CD4-positive, alpha-beta T cell treated with Interleukin-17A for 1 hour (primary cell): Measurements from ENCODE around the gene OXSM.

ENCODE experiments used
- DNase-seq: peaks from one replicate; pipeline ENCODE4 v3.0.0-alpha.2; 2020

OXSM gene

DNA sequence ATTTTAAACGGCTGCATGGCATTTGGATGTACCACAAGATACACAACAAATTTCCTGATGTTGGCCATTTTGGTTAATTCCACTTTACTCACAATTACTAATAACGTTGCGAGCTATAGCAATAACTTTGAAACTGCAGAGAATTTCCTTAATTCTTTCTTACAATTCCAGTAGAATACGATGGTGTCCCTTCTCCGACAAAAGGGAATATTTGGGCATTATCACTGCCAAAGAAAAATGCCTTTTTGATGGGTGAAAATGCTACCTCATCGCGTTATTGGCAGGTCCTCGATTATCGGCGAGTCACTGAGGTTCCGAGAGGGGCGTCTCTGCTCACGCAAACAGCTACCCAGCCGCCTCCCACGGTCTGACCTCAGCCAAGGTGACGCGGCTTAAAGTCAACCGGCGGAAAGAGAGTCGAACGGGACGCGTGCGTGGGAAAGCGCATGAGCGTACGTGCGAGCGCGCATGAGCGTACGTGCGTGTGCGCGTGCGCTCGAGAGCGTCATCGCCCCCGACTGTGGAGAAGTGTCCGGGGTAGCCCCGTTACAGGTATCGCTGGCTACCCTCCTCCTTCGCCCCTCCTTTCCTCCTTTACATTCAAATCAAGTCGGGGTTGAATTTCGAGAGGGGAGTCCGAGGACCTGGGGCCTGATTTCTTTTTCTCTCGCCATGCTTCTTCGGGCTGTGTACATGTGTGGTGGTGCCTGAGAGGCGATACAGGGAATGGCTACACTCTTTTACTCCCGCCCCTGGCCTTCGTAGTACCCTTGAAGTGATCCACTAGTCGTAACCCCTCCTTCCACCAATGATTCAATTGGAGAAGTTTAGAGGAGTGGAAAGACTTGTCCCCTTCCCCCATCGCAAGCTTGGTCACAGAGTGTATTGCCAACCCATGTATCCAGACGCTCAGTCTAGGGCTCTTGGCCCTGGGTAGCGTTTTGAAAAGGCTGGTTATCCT is at the start of gene OXSM:
TSS of gene OXSM (plus strand) at position 495 of the 961 bp plus-strand sequence. CDS start 931 bp downstream, outside the sequence.
- peak; percentile 94 for DNase-seq

DNA sequence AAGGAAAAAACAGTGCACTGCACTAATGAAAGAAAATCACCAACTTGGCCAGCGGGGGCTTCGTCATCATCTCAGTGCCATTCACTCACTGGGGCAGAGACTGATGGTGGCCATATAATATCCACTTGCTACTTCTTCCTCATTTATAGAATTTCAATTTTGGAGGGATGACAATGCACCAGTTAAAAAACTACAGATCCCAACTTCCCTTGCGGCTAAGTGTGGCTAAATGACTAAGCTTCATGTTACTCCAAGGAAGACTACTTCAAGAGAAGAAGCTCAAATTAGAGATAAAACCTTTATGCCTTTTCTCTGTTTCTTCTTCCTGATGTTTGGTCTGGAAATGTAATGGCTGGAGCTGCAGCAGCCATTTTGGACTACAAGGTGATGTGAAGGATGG is 45.4 kb upstream of the OXSM start:
- DNase-seq: no peak

DNA sequence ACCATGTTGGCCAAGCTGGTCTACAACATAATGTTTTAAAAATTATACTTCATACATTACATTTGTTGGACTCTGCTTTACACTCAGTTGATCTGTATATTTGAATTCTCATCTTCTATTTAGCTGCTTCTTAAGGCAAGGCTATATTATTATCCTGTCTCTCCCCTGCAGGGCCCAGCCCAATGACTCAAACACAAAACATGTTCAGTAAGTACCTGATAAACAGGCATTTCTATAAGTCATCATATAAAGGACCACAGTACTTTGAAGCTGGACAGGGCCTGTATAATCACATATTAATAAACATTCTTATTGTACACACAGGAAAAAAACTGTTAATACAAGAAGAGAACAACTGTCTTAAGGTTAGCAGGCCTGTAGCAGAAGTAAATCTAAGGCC is 42.9 kb upstream of the OXSM start:
- no peak for DNase-seq

DNA sequence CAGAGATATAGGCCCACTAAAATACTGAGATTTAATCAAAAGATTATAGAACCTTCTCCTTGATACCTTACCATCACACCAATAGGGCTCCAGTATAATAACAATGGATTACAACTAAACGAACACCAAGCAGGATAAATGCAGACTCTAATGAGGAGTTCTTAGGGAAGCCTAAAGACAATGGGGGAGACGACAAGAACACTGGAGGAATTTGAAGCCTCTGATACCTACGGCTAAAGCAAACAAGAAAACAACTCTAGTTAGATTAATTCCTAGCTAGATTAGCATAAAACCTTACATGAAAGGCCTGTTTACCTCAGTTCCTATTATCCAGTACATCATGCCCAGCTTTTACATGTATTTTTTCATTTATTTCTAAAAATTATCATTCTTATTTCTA is 41.7 kb upstream of the OXSM start:
- no peak for DNase-seq

DNA sequence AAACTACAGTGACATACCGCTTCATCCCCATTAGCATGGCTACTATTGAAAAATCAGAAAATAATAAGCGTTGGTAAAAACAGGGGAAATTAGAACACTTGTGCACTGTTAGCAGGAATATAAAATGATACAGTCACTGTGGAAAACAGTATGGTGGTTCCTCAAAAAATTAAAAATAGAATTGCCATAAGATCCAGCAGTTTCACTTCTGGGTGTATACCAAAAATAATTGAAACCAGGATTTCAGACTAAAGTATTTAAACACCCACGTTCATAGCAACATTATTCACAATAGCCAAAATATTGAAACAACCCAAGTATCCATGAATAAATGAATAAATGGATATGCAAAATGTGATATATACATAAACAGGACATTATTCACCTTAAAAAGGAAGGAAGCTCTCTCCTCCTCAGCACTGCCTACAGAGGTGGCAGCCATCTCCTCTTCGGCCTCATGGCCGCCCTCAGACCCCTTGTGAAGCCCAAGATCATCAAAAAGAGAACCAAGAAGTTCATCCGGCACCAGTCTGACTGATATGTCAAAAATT is 40.8 kb upstream of the OXSM start:
- DNase-seq: no peak

DNA sequence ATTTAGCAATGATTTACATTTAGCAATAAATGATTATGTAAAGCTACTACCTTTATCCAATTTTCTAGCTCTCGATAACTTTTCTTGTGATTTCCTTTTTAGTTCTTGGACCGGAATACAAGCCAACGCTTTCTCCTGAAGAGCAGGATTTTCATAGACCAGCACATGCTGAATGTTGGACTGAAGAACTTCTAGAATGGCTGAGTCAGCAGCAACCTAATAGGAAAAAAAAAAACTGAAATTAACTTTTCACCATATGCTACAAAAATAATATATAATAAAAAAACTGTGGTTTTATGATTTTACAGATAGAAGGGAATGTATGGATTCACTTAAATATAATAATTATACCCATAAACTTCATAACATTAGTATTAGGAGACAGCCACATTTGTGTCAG is 38.8 kb upstream of the OXSM start:
- no peak for DNase-seq

DNA sequence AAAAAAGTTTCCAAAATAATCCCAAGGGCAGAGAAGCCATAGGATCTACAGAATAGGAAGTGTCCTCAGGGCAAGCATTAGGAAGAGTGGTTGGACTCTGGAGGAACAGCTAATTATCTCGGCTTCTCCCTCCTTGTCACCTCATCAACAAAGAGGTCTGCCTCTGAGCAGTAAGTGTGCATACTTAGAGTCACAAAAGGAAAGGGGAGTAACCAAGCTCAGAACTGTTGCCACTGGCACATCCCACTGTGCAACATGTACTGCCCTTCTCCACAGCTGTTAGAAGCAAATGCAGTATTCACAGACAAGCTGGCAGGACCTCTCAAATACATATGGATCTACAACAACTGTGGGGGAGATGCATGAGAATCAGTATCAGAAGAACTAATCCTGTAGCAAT is 38.2 kb upstream of the OXSM start:
- DNase-seq: no peak

DNA sequence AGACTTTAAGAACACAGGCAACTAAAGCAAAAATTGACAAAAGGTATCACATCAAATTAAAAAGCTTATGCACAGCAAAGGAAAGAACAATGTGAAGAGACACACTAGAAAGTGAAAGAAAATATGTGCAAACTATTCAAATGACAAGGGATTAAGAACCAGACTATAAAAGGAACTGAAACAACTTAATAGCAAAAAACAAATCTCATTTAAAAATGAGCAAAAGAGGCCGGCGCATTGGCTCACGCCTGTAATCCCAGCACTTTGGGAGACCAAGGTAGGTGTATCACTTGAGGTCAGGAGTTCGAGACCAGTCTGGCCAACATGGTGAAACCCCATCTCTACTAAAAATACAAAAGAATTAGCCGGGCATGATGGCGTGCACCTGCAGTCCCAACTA is 21.0 kb upstream of the OXSM start:
- no peak for DNase-seq

DNA sequence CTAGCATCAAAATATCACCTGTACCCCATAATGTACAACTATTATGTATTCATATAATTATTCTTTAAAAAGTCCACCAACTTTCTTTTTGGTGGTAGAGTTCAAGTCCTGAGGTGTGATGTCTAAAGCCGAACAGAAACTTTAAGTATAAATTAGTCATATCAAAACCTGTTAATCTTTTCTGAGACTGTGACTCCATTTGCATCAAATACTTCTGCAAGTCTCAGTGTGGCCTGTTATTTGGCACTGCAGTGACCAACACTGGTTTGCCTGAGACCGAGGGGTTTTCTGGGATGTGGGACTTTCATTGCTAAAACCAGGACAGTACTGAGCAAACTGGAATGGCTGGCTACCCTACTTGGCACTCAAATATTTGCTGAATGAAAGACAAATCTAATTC is 14.0 kb upstream of the OXSM start:
- no peak for DNase-seq

DNA sequence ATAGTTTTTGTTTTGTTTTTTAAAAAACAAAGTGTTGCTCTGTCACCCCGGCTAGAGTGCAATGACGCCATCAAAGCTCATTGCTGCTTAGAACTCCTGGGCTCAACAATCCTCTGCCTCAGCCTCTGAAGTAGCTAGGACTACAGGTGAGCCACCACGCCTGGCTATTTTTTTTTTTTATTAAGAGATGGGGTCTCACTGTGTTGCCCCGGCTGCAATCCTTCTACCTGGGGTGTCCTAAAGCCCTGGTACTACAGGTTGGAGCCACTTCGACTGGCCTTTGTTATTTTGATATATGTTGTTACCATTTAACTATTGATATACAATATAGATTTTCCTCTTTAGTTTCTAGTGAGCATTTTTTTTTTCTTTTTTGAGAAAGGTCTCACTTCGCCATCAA is 9.3 kb upstream of the OXSM start:
- no peak for DNase-seq

DNA sequence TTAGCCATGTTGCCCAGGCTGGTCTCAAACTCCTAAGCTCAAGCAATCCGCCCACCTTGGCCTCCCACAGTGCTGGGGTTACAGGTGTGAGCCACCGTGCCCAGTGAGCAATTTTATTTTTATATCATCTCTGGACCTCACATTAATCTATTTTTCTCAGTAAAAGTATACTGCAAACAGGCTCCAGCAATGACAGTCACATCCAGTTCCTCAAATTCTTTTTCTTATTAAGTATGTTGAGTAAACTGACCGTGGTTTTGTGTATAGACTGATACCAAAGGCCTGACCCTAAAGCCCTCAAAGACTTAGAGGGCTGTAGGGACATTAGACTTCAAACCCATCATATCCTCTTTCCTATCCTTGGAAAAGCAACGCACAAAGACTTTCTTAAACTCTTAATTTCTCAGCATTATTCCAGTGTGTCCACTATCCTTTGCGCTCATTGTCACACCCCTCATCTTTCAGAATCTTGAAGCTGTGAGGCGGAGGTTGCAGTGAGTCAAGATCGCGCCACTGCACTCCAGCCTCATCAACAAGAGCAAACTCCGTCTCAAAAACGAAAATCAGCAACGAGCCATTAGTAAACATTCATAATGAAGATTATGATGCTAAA is 8.6 kb upstream of the OXSM start:
- no peak for DNase-seq

DNA sequence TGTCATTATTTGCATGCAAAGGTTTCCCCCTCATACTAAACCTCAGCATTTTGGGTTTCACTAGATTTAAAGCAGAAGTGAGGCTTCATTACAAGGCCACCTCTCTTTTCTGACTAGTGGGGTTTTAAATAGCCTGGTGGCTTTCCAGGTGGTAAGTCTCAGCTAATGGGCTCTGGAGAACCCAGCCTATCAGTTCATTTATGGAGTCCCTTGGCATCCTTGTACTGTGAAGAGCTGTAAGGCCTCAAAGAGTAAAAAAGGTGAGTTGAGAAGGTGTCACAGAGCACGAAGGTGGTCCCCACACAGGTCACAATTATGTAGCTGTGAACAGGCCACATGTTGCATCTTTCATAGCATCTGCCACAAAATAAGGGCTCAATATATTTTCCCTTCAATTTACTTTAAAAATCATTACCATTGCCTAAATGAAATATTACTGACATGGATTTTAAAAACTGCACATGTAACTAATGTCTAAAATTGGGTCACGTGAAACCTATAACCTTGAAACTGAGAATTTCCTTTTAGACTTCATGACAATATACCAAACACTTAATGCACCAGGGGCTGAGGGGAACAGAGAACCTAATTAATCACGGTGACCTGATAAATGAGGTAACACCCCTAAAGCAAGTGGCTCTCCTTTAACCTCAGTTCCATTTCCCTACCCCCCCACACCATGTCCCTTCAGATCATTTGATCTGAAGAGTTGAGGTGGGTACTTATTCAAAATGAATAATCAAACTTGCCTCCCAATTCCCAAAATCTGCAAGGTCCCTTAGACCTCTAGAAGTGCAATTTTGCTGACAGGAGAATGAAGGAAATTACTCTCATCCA is 7.9 kb upstream of the OXSM start:
- DNase-seq: no peak

DNA sequence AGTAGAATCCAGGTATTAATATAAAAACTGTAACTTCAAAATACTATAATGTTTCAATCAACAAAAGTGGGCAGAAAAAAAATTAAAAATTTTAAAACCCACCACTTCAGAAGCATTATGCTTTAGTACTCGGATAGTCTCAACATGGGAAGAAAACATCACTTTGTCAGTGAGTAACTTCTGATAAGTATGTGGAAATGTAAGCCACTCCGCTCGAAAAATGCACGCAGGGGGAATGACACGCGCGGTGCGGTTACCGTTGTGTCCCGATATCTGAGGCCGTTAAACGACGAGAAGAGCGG is 7.3 kb upstream of the OXSM start:
- no peak for DNase-seq

DNA sequence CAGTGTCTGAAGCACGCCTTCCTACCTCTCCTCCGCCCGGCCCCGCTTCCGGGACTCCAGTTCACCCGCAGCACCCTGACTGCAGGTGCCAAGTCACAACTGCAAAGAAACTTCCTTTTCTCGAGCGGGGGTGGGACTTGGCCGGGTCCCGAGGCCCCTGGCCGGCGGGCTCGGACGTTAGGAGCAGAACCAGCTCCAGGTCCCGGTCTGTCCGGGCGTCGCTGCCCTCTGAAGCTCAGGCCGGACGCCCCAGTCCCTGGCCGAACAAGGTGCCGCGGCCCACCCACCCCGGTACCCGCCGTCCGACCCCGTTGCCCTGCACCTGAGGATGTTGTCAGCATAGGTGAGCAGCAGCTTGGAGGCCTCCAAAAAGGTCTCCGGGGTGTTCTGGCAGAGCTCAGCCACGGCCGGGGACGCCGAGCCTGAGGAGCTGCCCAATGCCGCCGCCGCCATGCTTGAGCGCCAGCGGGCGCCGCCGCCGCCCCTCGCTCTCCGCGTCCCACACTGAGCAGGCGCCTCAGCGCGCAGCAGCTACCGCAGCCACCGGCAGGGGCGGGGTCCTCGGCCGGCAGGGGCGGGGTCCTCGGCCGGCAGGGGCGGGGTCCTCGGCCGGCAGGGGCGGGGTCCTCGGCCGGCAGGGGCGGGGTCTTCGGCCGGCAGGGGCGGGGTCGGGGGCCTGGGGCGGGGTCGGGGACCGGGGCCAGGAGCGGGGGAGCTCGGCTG is 6.8 kb upstream of the OXSM start, which contains the start of gene NGLY1:
TSS of gene NGLY1 (minus strand) at position 506 of the 723 bp plus-strand sequence. CDS start at position 453, 53 bp downstream.
- DNase-seq: peak; percentile 87

DNA sequence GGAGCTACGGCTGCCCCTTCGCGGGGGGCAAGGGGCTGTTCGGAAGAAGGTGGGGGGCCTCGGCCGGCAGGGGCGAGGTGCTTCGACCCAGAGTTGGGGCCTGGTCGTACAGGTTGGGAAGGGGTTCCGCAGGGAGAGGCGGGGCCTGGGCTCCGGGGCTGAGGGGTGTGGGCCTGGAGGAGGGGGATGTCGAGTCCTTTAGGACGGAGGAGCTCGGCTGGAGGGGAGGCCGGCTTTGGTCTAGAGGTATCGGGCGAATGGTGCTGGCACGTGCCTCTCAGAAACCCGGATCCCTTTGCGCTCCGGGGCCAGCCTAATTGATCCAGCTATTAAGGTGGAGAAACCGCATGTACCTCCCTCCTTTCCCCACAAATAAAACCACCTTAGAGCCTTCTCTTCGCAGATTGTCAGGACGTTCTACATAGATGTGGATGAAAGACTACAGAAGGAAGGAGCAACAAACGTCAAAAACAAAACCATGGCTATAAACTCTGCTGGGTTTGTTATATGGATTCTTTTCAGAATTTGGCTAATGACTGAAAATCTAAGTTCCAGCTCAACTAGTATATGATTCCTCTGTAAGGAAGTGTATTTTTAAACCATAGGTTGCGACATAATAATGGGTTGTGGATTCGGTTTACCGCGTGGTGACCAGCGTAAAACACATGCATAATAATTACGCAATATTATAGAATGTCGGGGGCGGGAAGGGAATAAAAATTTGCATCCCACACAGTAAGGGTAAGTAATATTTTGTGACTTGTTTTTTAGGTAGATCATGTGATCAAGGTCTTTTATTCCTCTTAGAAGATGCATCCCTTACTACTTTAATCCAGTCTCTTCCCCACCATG is 6.0 kb upstream of the OXSM start:
- DNase-seq: no peak

DNA sequence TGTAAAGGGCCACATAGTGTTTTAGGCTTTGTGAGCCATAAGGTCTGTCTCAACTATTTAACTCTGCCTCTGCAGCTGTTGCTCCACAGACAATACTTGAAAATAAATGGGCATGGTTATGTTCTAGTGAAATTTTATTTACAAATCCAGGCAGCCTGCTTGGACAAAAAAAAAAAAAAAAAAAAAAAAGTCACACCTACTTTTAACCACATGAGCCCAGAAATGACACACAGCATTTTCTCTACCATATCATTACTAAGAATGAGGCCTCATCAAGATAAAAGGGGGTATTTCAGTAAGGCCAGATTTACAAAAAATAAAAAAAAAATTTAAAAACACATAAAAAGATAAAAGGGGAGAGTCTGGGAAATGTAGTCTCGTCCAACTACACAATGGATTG is 4.9 kb upstream of the OXSM start:
- DNase-seq: no peak

DNA sequence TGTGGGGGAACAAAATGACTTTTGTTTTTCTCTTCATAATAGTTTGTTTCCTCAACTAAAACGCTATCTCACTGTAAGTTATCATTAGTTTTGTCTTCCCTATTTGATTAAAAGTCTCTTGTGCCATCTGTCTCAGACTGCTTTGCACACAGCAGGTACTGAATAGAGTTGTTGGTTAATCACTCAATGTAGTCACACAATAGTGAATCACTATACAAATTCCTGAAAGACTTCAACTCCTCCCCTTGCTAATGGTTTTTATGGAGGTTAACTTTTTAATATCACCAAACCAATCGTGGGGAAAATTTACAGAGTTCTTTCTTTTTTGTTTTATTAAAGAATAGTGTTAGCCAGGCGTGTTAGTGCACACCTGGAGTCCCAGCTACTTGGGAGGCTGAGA is 4.1 kb upstream of the OXSM start:
- no peak for DNase-seq

DNA sequence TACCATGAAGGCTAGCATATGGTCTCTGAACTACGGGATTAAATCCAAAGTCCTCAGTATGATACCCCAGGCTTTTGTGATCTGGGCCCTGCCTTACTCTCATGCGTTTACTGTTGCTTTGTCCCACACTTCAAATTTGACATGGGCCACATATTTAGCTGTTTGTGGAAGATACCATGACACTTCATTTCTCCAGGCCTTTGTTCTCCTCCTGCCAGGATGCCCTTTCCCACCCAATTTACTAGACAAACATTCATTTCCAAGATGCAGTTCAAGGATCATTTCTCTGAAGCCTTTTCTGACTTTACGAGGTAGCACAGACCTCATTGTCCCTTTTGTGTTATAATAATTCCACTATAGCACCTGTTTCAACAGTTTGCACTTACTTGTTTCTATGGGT is 2.2 kb upstream of the OXSM start:
- DNase-seq: no peak

DNA sequence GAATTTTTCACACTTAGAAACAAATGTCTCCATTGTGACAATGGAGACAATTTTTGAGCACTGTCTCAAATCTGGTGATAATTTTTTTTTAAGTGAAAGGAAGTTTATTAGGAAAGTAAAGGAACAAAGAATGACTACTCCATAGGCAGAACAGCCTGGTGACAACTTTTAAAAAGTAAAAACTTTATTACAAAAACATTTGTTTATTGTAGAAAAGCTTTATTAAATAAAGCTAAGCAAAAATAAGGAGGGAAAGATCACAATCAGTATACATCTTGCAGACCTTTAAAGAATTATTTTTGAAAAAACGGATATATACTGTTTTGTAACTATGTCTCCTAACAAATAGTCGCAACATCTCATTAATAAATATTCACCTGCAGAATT is 688 bp upstream of the OXSM start:
- no peak for DNase-seq

DNA sequence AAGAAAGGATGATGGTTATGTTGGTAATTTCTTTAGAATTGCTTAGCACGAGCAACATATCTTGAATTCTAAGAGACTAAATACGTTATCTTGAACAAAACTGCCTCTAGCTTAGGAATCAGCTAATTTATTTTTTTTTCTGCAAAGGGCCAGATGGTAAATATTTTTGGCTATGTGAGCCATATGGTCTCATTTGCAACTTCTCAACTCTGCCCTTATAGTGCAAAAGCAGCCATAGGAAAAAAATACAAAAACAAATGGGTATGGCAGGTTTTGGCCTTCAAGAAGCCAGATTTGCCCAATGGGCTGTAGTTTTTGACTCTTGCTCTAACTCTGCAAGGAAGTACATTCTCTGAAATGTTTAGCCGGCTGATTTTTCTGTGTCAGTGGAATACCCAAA is 11.9 kb downstream of the OXSM start:
- no peak for DNase-seq

DNA sequence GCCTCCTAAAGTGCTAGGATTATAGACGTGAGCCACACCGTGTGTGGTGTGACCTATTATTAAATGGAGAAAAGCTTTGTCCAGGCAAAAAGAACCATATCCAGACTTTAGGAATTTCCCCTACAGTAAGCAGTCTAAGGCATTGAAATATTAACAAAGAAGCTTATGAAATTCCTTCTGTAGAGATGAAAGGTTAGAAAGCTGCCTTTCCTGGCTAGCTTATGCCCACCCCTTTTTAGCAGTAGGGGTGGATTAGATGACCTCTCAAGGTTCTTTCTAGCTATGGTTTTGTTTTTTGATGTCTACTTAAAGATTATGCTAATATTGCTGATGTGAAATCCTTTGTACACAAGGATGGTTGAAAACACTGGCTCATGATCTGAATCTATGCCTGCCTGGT is 13.9 kb downstream of the OXSM start:
- DNase-seq: no peak

DNA sequence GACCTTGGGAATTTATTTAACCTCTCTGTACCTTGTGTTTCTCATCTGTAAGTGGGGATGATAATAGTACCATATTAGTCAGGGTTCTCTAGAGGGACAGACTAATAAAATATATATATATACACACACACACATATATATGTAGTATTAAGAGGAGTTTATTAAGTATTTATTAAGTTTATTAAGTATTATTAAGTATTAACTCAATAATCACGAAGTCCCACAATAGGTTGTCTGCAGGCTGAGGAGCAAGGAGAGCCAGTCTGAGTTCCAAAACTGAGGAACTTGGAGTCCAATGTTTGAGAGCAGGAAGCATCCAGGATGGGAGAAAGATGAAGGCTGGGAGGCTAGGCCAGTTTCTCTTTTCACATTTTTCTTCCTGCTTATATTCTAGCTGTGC is 14.8 kb downstream of the OXSM start:
- DNase-seq: no peak
